HG03565 (cell line): Measurements from ENCODE around the gene TP53BP2.
"Not testable (repeated sequence)": the region's sequence is repeated elsewhere in the genome, so short reads cannot be mapped to it uniquely, and the experiment has no call there.

ENCODE experiments used
- ATAC-seq: cut with Tn5 transposase; IDR thresholded peaks from one replicate; pipeline ENCODE4 v1.9.1; 2021; ENCODE audit warnings: mild to moderate bottlenecking, moderate library complexity; ENCODE audit not compliant: unreplicated experiment

The TP53BP2 gene

DNA sequence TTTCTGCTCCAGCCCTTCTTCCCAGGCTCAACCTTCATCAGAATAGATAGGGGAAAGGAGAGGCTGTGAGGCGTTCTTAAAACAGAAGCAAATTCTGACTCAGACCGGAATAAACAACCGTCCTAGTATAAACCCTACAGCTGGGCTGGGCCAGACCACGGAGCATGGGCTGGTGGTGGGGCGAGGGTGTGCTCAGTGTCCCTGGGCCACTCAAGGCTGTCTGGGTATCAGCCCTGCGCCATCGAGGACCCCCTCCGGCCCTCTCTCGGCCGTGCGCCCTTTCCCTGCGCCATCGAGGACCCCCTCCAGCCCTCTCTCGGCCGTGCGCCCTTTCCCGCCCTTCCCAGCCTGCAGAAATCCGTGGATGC lies 97.4 kb downstream of the TP53BP2 start:
- no peak for ATAC-seq

DNA sequence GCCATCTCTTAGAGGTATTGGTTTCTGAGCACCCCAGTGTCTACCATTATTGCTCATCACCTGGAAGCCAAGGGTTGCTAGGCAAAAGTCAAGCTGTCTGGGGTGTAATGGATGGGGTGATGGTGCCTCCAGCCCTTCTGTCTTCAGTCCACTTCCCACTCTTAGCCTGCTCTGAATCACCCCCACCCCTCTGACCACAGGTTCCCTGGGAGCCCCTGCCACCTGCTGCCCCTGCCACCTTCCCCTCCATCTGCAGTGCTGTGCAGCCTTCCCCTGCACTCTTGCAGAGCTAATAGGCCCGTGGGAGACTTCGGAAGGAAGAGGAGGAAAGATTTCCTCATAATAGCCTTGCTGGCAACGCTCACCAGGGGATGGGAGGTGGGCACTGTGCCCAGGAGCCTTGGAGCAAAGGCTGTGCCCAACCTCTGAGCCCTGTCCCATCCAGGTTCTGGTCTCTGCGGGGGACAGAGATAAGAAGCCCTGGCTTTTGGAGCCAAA lies 97.9 kb downstream of the TP53BP2 start:
- ATAC-seq, result no peak

DNA sequence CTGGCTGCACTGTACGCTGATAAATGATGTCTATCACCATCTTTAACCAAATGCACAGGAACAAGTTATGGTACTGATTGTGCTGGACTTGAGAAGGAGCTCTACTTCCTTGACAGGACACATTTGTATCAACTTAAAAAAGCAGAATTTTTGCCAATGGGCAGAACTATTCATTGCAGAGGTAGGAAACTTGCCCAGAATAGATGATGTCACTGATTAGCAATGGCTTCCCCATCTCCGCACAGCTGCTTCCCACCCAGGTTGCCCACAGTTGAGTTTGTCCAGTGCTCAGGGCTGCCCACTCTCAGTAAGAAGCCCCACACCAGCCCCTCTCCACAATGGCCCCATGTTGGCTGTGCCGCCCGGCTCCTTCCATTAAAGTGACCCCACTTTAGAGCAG lies 100.0 kb downstream of the TP53BP2 start:
- ATAC-seq, result no peak

DNA sequence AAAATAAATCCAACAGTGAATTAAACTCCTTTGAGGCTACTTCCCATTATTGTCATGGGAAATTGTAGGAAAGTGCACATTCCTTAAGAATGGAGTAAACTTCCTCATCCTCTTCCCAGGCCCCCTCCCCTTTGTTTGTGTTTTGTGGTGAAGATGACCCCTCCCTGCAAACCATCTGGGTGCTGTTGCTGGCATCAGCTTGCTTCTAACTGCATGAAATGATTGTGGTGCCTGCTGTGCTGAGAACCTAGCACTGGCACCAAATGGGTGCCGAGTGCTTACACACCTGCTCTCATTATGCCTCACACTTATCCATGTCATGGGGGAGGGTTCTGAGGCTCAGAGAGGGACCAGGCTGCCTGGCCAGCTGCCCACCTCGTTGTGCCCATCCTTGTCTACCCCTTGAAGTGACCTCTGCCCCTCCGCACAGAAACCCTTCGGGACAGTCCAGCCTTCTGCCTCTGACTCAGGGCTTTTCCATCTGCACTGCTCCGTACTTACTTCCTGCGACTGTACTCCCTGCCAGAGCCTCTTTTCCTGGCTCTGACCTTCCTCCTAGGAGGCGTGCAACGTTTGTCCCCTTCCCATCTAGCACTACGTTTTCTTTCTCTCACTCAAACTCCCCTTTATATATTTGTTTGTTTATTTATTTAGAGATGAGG lies 102.8 kb downstream of the TP53BP2 start:
- ATAC-seq, result no peak

DNA sequence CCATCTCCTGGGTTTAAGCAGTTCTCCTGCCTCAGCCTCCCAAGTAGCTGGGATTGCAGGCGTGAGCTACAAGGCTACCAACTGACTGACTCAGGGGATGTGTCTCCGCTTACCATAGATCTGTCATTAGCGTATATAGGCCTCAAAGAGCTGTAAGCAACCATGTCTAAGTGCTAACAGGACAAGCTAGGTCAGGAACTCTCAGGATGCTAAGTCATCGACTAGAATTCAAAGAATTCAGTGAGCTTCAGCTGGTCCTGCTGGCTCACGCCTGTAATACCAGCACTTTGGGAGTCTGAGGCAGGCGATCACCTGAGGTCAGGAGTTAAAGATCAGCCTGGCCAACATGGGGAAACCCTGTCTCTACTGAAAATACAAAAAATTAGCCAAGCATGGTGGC lies 103.9 kb downstream of the TP53BP2 start:
- ATAC-seq, result no peak

DNA sequence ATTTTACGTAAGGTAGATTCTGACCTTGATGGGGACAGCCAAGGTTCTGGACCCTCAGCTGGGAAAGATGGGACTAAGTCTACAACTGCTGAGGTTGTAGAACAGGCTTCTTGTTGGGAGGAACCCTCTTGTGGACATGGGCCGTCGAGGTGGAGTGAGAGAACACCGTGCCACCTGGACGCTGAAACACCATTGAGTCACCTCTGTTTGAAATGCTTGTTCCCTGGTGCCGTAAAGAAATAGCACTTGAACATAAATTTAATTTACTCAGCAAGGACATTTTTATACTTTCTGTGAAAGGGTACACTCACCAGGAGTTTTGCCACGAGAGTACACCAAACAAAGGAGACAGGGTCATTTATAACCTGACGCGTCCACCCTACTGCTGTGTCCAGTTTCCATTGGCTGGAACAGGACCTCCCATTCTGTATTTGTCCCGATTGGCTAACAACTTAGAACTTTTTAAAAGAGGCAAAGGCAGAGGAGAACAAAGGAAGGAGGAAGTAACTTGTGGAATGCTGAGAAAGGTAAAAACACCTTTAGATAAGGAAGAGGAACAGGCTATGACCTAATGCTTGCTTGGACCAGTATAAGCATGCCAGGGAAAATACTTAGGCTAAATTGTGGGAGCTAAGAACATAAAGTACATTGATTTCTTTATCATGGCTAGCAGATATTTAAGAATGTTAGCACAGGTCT lies 105.6 kb downstream of the TP53BP2 start:
- ATAC-seq, result not testable (repeated sequence)

DNA sequence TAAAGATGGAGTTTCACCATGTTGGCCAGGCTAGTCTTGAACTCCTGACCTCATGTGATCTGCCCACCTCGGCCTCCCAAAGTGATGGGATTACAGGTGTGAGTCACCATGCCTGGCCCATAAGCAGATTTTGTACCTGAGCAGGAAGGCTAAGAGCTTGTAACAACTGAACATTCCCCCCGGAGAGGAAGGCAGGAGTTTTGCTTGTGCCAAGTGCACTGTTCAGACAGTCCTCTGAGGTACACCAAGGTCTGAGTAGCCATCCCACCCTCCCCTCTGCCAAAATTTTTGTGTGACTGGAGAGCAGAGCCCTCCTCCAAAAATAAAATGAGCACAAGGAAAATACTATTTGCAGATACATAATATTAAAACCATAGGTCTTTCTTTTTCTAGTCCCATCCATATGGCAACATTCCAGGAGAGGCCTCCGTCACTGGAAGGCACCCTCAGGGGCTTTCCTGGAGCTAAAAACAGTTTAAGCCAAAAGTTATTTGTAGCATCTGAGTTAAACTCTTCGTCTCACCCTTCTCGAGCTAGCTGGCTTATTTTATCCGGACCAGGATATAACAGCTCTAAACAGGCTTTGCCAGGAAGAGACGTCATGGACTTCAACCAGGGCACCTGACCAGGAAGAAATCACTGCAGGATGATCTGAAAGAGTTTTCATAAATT lies 106.2 kb downstream of the TP53BP2 start:
- ATAC-seq, result no peak

DNA sequence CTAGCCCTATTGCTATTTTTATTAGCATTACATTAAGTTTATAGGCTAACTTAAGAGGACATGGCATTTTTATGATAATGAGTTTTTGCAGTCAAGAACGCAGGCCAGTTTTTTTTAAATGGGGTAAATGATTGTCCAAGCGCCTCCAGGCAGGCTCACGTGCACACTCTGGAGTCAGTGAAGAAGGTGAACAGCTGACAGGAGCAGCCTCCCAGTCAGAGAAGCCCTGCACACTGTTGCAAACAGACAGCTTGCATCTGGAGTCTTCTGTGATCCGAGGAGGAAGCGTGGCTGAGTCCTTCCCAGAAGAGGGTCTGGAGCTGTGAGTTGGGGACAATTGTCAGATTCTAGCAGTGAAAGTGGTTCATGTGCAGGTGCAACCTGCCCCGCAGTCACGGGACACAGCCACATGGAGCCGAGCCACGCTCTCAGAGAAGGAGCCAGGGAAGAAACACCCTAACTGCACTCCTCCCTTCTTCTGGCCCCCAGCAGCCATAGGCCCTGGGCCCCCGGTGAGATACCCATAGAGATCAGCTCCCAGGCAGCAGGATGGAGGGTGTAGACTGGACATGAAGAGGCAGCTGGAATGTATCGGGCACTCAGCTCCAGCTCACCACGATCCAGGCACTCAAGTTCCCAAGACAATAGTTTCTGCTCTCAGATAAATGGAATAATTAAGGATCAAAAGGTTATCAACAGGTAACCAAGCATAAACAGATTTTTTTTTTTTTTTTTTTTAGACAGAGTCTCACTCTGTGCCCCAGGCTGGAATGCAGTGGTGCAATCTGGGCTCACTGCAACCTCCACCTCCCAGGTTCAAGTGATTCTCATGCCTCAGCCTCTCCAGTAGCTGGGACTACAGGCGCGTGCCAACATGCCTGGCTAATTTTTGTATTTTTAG lies 107.0 kb downstream of the TP53BP2 start:
- no peak for ATAC-seq

DNA sequence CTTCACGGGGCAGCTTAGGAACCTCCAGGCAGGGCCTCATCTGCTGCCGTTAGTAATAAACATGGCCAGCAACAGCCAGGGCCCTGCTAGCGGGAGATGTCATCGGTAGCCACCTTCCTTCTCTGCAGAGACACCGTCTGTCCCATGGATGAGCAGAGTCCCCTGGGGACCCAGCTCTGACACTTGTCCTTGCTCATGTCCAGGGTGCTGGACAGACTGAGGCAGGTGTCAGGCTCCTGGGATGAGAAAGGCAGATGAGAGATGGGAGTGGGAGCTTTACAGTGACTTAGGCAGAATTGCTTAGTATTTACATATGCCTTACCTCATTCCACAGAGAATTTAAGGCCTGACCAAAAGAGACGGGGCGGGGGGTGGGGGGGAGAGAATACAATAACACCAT lies 108.4 kb downstream of the TP53BP2 start:
- ATAC-seq, result no peak

DNA sequence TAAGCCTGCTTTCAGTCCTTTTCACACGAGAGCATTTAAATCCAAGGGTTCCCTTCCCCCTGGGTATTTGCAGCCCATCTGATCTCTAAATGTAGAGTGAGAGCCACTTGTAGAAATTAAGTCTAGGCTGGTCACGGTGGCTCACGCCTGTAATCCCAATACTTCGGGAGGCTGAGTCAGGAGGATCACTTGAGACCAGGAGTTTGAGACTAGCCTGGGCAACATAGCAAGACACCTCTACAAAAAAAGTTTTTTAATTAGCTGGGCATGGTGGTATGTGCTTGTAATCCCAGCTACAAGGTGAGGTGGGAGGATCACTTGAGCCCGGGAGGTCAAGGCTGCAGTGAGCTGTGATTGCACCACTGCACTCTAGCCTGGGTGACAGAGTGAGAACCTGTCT lies 109.1 kb downstream of the TP53BP2 start:
- not testable (repeated sequence) for ATAC-seq

DNA sequence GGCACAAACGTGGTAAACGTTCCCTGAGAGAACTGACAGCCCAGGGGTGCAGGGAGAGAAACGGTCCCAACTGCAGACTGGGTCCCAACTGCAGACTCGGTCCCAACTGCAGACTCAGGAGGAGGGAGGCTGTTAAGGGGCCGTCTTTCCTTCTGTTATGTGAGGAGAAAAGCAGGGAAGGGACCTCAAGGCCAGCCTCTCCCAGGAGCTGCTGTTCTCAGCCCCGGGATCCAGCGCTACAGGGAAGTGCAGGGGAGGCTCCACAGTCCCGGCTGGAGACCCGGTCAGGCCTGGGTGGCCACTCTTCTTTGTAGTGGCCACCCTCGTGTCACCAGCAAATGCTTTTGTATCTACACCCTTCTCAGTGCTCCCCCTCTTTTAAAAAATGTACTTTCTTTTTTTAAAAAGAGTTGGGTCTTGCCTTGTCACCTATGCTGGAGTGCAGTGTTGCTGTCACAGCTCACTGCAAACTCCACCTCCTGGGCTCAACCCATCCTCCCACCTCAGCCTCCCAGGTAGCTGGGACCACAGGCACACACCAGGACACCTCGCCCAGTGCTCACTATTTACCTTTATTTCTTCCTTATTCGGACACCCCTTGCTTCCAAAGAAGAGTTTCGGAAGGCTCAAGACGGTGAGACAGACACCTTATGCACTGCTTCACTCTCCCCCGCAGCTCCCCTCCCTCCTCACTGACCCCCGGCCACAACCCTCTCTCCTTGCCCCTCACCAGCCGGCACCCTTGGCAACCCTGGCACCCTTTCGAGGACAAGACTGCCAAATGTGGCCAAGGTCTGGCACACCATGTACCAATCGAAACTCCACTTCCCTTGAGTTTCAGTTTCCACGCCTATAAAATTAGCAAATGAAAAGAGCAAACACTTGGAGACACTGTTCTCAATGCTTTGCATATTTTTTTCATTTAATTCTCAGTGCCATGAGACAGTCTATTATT lies 111.6 kb downstream of the TP53BP2 start:
- ATAC-seq, result no peak

DNA sequence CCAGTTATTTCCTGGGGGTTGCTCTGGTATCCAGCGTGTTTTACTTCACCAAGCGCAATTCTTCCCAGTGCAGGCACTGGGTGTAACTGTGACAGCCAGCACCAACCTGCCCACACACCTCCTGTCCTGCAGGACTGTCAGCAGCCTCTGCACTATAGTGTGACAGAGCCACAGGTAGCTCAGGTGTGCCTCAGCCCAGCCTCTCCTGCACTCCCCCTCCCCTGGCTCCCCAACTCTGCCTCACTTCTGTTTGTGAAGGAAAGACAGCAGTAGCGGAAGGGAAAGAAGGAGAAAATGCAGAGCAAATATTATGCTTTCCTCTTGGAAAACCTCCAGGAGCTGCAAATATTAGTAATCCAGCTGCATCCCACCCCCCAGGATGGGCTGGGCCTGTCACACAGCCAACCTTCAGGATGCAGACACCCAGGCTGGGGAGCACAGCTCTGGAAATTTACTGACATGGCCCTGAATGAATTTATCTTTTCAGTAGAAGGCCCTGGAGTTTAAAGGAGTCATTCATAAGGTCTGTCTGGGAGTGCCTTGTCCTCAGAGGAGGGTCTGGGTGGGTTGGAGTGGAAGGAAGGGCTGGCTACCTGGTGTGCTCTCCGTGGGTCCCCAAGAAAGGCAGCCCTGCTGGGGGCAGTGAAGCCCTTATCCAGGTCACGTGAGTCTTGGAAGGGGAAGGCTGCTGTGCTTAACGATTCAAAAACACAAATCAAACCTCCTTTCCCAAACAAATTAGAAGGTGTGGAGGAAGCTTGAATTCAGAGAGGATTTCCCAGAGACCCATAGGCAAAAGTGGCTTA lies 112.6 kb downstream of the TP53BP2 start:
- no peak for ATAC-seq

DNA sequence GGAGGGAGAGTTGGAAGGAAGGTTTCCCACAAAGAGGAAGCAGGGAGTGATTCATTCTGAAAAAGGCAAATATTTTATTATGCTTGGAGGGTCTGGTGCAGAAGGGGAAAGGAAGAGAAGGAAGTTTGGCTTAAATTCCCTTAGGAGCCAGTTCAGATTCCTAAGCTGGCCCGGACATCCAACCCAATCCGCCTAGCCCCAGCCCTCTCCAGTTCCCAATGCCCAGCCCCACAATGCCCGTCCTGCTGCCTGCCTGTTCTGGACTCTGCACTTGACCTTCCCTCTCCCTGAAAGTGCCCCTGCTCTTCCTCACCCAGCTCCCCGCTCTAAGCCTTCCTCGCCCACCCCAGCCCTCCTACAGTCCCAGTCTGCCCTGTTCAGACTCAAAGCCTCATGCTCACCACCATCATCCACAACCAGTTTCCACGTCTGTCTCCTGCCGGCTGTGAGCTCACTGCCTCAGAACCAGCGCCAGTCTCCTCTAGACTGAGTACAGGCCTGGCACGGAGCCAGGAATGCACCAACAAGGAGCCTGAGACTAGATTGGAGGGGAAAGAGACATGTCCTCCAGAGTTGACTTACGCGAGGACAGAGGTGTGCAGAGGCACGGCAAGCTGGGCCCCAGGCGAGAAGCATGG lies 114.5 kb downstream of the TP53BP2 start:
- ATAC-seq, result no peak

DNA sequence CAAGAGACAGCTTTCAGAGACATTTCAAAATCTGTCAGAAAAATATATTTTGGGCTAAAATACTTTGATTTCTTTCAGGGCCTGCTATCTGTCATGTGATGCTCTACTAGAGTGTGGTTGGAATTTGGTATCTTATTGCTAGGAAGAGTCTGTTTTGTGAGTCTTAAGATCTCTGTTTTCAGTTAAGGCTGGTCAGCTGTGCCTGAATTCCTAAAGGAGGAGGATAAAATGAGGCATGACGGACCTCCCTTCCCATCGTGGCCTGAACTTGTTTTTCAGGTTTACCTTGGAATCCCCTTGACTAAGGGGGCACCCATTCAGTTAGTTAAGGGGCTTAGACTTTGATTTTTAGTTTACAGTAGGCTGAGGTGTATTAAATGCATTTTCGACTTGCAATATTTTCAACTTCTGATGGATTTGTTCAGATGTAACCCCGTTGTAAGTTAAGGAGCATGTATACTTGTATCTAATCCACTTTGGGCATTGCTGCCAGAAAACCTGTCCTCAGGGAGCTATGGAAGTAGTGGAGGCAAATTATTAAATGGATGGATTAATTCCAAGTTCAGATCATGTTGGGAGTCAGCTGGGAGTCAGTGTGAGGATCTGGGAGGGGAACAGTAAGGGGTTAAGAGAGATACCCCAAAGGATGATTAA lies 115.1 kb downstream of the TP53BP2 start:
- ATAC-seq, result no peak

DNA sequence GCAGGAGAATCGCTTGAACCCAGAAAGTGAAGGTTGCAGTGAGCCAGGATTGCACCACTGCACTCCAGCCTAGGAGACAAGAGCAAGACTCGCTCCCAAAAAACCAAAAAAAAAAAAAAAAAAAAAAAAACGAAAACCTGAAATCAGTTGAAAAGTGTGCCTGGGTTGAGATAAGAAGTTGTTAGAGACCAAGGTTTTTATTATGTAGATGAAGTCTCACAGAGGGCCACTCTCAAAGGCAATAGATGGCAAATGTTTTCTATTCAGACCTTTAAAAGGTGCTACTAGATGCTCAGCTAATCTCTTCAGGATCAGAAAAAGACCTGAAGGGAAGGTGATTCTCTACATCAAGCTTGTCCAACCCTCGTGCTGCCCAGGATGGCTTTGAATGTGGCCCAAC lies 115.8 kb downstream of the TP53BP2 start:
- no peak for ATAC-seq
